Loucy (cell line): ENCODE data around the gene PPIL1.

Experiments
- H2AFZ ChIP-seq: fragments of 200-600 bp; sonication (generic); 2 replicates; pipeline ENCODE4 v1.6.0; 2016; ENCODE audit warnings: antibody characterized with exemption, mild to moderate bottlenecking, low read length, moderate library complexity
- H3F3A ChIP-seq: fragments of 200-600 bp; 2 replicates; pipeline ENCODE4 v1.6.0; 2016; ENCODE audit warnings: antibody characterized with exemption, low read depth, mild to moderate bottlenecking
- H3K27me3 ChIP-seq: fragments of 200-600 bp; sonication (generic); 2 replicates; pipeline ENCODE4 v1.6.1; 2014; ENCODE audit warnings: low read length, mild to moderate bottlenecking; ENCODE audit not compliant: insufficient read depth, poor library complexity, severe bottlenecking
- H3K36me3 ChIP-seq: fragments of 200-600 bp; sonication (generic); 2 replicates; pipeline ENCODE4 v1.6.1; 2016; ENCODE audit warnings: low read length; ENCODE audit not compliant: insufficient read depth
- H3K4me1 ChIP-seq: fragments of 200-600 bp; sonication (generic); 2 replicates; pipeline ENCODE4 v1.5.1; 2014; ENCODE audit warnings: low read length, mild to moderate bottlenecking; ENCODE audit not compliant: insufficient read depth, poor library complexity, severe bottlenecking
- H3K4me2 ChIP-seq: fragments of 200-600 bp; sonication (generic); 2 replicates; pipeline ENCODE4 v1.6.0; 2014; ENCODE audit warnings: antibody characterized with exemption, low read length, low read depth, mild to moderate bottlenecking; ENCODE audit not compliant: poor library complexity, severe bottlenecking
- H3K4me3 ChIP-seq: fragments of 200-600 bp; sonication (generic); 2 replicates; pipeline ENCODE4 v1.5.1; 2014; ENCODE audit warnings: low read length, mild to moderate bottlenecking, mixed read lengths; ENCODE audit not compliant: poor library complexity, severe bottlenecking
- H3K79me2 ChIP-seq: fragments of 200-600 bp; sonication (generic); 2 replicates; pipeline ENCODE4 v1.6.1; 2014; ENCODE audit warnings: low read length; ENCODE audit not compliant: insufficient read depth
- H3K9ac ChIP-seq: fragments of 200-600 bp; sonication (generic); 2 replicates; pipeline ENCODE4 v1.6.0; 2014; ENCODE audit warnings: mild to moderate bottlenecking, low read depth, low read length, moderate library complexity; ENCODE audit not compliant: poor library complexity, severe bottlenecking
- H3K9me2 ChIP-seq: fragments of 200-600 bp; sonication (generic); replicated peaks from 2 replicates; pipeline ENCODE4 v1.6.1; 2016; ENCODE audit warnings: low read depth, low read length, mixed read lengths
- H3K9me3 ChIP-seq: fragments of 200-600 bp; sonication (generic); 2 replicates; pipeline ENCODE4 v1.6.1; 2014; ENCODE audit warnings: mild to moderate bottlenecking, antibody characterized with exemption, low read length, low read depth; ENCODE audit not compliant: insufficient read depth
- H4K20me1 ChIP-seq: fragments of 200-600 bp; sonication (generic); 2 replicates; pipeline ENCODE4 v1.6.0; 2014; ENCODE audit warnings: antibody characterized with exemption, low read length, mild to moderate bottlenecking; ENCODE audit not compliant: insufficient read depth, poor library complexity, severe bottlenecking
- EZH2phosphoT487 ChIP-seq: fragments of 200-600 bp; IDR thresholded peaks from 2 replicates; pipeline ENCODE4 v1.6.1; 2018; ENCODE audit warnings: antibody characterized with exemption, mild to moderate bottlenecking, moderate library complexity, borderline replicate concordance
- TF ChIP-seq, protein P1 (sequence below): fragments of 200-600 bp; sonication (generic); conservative IDR thresholded peaks from 2 replicates; pipeline ENCODE4 v1.5.1; 2014; ENCODE audit warnings: mild to moderate bottlenecking, antibody characterized with exemption, low read length

Gene PPIL1

DNA sequence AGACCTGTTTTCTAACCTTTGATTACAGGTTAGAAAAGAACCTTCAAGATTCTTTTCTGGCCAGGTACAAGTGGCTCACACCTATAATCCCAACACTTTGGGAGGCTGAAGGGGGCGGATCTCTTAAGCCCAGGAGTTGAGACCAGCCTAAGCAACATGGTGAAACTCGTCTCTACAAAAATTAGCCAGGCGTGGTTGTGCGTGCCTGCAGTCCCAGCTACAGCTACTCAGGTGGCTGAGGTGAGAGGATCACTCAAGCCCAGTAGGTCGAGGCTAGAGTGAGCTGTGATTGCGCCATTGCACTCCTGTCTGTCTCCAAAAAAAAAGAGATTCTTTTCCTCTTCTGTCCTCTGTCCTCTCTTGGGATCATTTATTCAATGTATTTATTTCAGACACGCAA, 14.5 kb downstream of the PPIL1 start:
- TF ChIP-seq EZH2phosphoT487: no peak
- TF ChIP-seq, protein P1, sequence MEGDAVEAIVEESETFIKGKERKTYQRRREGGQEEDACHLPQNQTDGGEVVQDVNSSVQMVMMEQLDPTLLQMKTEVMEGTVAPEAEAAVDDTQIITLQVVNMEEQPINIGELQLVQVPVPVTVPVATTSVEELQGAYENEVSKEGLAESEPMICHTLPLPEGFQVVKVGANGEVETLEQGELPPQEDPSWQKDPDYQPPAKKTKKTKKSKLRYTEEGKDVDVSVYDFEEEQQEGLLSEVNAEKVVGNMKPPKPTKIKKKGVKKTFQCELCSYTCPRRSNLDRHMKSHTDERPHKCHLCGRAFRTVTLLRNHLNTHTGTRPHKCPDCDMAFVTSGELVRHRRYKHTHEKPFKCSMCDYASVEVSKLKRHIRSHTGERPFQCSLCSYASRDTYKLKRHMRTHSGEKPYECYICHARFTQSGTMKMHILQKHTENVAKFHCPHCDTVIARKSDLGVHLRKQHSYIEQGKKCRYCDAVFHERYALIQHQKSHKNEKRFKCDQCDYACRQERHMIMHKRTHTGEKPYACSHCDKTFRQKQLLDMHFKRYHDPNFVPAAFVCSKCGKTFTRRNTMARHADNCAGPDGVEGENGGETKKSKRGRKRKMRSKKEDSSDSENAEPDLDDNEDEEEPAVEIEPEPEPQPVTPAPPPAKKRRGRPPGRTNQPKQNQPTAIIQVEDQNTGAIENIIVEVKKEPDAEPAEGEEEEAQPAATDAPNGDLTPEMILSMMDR: no peak
- no peaks in the 10 kb centered on the region for H3F3A ChIP-seq
- no peaks in the 10 kb centered on the region for H3K9me3 ChIP-seq
- H3K79me2 ChIP-seq: peaks cover 64% of the 10 kb centered on the region
- H3K9me2 ChIP-seq: no peaks in the 10 kb centered on the region
- H3K9ac ChIP-seq: no peak overlapping the region
- peaks cover 19% of the 10 kb centered on the region for H4K20me1 ChIP-seq
- no peaks in the 10 kb centered on the region for H3K27me3 ChIP-seq
- no peak overlapping the region for H2AFZ ChIP-seq
- peaks cover 67% of the 10 kb centered on the region; the same call in 1 of the 2 replicates for H3K36me3 ChIP-seq
- H3K4me2 ChIP-seq: no peak overlapping the region
- H3K4me1 ChIP-seq: no peaks in the 10 kb centered on the region
- no peak overlapping the region for H3K4me3 ChIP-seq

DNA sequence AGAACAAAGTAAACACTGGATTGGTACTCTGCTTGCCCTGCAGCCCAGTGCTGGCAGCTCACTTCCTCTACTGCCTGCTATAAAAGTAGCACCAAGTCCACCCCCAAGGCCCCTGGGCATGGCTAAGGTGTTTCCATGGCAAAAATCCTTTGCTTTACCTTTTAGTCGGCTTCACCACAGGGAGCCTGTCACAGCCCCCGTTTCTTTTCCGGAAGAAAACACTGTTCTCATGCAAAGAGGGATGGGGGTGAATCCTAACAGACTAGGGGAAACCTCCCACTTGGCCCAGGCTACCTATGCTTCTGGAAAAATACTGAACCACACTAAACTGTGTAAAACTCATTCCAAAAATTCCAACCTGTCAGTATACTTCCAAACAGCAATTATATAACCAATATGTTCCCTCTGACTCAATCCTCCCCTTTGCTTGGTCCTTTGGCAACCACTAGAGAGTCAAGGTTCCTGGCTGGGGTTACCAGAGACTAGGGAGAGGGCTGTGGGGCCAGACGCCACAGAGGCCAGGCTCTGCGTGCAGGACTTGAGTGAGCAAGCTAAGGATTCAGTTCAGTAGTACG, 16.1 kb downstream of the PPIL1 start:
- Histone ChIP-seq H3K27me3 (no peaks in the 10 kb centered on the region), H3K4me2 (no peak overlapping the region), H2AFZ (no peak overlapping the region), H3K4me3 (no peak overlapping the region), H3K9me2 (no peaks in the 10 kb centered on the region), H3K9me3 (no peaks in the 10 kb centered on the region), H4K20me1 (peaks cover 14% of the 10 kb centered on the region), H3F3A (no peaks in the 10 kb centered on the region), H3K4me1 (no peaks in the 10 kb centered on the region), H3K36me3 (peaks cover 68% of the 10 kb centered on the region; the same call in 1 of the 2 replicates), H3K9ac (no peak overlapping the region), H3K79me2 (peaks cover 49% of the 10 kb centered on the region)
- TF ChIP-seq, protein P1: no peak
- TF ChIP-seq EZH2phosphoT487: no peak

DNA sequence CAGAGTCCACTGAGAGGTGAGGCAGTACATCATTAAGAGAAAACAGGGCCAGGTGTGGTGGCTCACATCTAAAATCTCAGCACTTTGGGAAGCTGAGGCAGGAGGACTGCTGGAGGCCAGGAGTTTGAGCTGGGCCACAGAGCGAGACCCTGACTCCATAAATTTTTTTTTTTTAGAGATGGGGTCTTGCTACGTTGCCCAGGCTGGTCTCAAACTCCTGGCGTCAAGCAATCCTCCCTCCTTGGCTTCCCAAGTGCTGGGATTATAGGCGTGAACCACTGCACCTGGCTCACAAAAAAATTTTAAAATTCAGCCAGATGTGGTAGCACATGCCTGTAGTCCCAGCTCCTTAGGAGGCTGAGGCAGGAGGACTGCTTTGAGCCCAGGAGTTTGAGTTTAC, 17.3 kb downstream of the PPIL1 start:
- no peaks in the 10 kb centered on the region for H3K27me3 ChIP-seq
- H3K9me3 ChIP-seq: no peaks in the 10 kb centered on the region
- H3F3A ChIP-seq: no peaks in the 10 kb centered on the region
- H3K9me2 ChIP-seq: no peaks in the 10 kb centered on the region
- TF ChIP-seq, protein P1: no peak
- no peak for TF ChIP-seq EZH2phosphoT487
- peaks cover 10% of the 10 kb centered on the region for H4K20me1 ChIP-seq
- H3K4me3 ChIP-seq: no peak overlapping the region
- H3K9ac ChIP-seq: no peak overlapping the region
- H3K79me2 ChIP-seq: peaks cover 38% of the 10 kb centered on the region
- no peaks in the 10 kb centered on the region for H3K4me1 ChIP-seq
- no peak overlapping the region for H2AFZ ChIP-seq
- H3K36me3 ChIP-seq: peaks cover 68% of the 10 kb centered on the region; the same call in 1 of the 2 replicates
- H3K4me2 ChIP-seq: no peak overlapping the region
